ENCODE measurements around the gene SETBP1.
"Not testable (repeated sequence)": the region's sequence is repeated elsewhere in the genome, so short reads cannot be mapped to it uniquely, and the experiment has no call there.

The SETBP1 gene

DNA sequence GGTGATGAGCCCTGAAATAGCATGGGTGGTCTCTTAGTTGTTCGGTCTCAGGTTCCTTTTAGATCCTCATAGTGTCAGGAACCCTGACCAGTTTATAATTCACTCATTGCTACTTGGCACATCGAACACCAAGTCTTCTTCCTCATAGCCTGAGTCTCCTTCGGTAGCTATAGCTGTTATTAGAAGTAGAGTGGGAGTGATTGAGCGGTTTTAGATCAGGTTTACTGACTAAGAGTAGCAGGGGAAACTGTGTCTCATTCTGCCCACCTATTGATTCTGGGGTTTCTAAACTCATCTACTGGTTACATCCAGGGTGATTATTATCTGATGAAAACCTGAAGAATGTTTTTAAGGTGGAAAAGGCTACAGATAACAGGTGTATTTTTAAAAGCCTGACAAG is 114.6 kb downstream of the SETBP1 start:
- no peak for DNase-seq

GRCh38 chr18:44796429-44797428 is 116.0 kb downstream of the SETBP1 start:
- no peak for DNase-seq

GRCh38 chr18:44798433-44799048 is 117.9 kb downstream of the SETBP1 start:
- DNase-seq: no peak

DNA sequence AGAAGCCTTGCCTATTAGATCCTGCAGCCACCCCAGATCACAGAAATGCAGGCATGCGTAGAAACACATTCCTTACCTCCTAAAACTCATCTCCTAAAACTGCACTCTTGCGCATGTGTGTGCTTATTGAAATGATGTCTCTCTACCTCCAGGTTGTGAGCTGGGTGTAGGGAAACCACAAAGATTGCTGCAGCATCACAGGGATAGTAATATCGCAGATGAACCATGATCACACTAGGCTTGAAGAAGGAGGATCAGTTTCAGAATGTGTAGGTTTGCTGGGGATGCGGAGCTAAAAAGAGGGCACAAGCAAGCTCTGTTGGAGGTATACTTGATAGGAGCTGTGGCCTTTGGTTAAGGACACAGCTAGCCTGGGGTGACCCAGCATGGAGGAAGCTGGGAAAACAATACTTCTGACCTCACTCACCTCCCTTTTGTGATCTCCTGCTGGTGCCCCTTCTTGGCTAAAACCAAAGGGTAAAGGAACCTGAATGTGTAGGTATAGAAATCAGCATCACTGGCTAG is 118.8 kb downstream of the SETBP1 start:
- no peak for DNase-seq

- DNase-seq: peak in 1 of 2 donors; percentile 12
Measured at GRCh38 chr18:44799907-44800421, 119.3 kb downstream of the SETBP1 start.

DNA sequence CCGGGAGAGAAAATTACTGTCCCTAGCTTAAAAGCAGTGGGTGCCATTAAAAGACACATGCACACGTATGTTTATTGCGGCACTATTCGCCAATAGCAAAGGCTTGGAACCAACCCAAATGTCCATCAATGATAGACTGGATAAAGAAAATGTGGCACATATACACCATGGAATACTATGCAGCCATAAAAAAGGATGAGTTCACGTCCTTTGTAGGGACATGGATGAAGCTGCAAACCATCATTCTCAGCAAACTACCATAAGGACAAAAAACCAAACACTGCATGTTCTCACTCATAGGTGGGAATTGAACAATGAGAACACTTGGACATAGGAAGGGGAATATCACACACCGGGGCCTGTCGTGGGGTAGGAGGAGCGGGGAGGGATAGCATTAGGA is 120.1 kb downstream of the SETBP1 start:
- DNase-seq: not testable (repeated sequence)

DNA sequence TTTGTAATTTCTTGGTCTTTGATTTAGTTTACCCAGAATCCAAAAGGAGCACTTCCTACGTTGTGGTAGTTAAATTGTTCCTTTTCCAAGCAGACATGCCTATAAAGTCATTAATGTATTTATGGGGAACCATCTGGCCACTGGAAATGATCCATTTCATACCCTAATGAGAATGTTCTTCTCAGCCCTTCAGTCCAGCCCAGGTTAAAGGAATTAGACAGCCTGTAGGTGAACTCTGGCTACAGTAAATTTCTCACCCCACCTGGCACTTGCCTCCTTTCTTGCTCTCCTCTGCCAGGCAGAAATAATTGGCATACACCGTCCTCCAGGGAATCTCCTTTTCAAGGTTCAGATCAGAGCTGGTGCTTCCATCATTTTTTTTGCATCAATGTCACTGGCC is 121.1 kb downstream of the SETBP1 start:
- no peak for DNase-seq

GRCh38 chr18:44802508-44802907 is 121.8 kb downstream of the SETBP1 start:
- DNase-seq: no peak

DNA sequence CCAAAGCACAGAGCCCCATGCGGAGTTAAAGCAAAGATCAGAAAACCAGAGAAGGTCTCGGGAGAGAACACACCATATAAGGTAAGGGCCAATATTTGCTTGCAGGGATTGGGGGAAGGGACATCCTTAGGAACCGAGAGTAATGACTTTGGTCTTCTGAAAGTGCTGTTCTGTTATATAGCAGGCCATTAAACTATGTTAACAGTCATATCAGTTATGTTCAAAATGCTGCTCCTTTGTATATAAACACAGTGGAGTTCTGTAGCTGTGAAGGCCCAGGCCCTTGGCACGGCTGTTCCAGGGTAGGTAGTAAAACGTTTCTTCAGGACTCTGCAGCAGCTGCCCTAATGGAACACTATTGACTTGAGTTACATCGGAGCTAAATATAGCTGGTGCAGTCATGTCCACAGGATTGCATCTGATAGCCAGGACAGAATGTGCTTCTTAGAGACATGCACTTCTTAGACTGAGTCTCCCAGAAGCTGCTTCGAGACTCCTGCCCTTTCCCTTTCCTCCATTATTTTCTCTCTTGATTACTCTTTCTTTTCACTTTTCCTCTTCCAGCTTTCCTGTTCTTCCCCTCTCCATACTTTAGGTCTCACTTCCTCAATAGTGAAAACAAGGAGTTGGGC is 122.4 kb downstream of the SETBP1 start:
- no peak for DNase-seq

DNA sequence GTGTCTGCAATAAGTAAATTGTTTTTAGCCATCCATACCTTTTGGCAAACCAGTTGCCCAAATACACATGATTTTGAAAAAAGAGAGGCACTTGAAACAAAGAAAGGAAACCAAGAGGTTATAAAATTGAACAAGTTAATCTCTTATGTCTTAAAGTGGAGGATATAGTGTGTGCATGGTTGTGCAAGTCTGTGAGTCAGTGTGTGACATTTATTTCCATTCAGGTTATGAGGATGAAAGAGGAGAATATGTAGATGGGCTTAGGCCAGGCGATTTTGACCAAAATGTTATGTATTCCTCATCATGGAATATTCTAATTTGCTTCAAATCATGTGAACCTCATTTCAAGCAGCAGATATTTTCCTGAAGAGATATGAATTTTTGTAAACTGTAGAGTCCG is 123.3 kb downstream of the SETBP1 start:
- no peak for DNase-seq

DNA sequence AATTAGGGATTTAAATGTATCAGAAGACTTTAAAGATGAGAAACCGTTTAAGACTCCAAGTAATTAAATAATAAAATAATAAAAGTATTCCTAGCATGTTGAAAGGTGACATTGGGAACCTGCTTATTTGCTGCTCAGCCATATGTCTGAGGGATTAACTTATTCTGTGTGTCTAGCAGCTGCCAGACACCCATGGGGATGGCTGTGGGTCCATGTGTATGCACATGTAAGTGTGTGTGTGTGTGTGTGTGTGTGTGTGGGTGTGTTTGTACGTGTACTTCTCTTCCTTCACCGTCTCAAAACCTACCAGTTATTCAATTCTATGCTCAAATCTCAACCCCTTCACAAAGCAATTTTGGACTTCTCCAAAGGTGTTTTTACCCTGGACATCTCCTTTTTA is 124.5 kb downstream of the SETBP1 start:
- no peak for DNase-seq

DNA sequence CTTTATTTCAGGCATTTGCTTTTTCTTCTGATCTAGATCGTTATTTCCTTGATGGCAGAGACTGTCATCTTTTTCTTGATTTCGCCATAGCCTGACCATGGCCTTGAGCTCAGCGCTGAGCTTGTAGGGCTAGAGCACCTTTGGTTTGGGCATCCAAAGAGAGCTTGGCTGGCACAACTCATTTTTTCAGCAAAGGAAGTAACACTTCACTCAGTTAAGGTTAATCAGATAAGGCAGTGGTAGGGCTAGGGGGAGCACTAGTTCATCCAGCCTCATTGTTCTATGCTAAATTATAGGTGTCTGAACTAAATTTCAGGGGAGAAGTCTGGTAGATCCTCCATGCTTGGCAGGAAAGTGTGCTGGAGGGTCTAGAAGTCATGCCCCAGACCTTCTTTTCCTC is 125.0 kb downstream of the SETBP1 start:
- DNase-seq: peak in 1 of 2 donors; percentile 25

- DNase-seq: no peak
Measured at GRCh38 chr18:44807766-44808165, 127.1 kb downstream of the SETBP1 start.

DNA sequence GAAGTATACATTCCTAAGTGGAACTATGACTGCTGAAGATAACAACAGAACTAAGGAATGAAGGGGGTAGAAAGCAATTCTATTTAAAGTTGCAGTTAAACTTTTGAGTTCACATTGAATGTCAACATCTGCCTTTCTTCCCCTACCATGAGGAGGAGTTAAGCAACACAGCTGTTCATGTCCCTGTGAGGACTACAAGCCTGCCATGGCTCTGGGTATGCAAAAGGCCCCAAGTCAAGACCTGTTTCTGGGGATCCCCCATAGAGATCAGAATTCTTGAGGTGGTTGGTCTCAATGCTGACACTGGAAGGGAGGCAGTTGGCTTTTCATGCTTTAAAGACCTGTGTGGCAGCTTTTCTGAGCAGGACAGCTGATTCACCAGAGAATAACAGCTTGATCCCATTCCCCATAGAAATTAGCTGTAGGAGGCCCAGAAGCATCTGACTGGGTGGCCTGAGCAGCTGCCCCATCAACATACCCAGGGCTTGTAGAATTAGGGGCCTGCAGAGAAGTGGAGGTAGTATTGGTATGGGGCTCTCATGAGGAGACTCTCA is 131.0 kb downstream of the SETBP1 start:
- no peak for DNase-seq

DNA sequence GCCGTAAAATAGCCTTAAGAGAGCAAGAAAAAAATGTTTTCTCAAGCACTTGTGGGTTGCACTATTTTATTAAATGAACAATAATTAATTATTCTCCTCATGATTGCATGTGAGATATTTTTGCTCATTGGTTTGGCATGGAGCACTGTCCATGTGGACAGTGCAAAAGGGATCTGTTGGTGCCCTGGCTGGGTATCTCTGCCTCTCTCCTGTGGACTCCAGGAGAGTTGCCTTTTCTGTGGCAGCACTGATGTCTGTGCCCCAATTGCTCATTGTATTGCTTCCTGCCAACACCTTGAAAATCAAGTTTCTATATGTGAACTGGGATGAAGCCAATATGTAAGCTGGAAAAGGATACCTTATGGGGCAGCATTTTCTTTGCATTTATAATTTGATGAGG is 131.7 kb downstream of the SETBP1 start:
- DNase-seq: no peak

- DNase-seq: no peak
Measured at GRCh38 chr18:44813586-44813985, 132.9 kb downstream of the SETBP1 start.

DNA sequence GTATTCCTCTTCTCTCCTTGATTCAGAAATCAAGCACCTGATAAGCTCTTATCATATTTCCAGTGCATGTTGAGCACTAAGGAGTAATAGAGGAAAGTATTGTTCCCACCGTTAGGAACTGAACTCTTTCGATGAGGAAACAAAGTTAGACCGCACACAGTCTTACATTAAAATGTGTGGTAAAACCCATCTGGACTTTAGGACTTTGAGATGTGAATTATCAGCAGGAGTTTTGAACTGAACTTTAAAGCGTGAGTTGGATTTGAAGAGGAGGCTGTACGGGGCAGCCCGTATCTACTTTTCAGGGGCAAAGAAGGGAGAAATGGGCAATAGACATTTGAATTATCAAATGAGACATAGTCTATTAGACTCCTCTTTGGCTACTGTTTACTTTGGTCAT is 134.4 kb downstream of the SETBP1 start:
- no peak for DNase-seq

GRCh38 chr18:44816050-44816449 is 135.4 kb downstream of the SETBP1 start:
- DNase-seq: no peak

GRCh38 chr18:44816477-44816876 is 135.8 kb downstream of the SETBP1 start:
- no peak for DNase-seq

DNA sequence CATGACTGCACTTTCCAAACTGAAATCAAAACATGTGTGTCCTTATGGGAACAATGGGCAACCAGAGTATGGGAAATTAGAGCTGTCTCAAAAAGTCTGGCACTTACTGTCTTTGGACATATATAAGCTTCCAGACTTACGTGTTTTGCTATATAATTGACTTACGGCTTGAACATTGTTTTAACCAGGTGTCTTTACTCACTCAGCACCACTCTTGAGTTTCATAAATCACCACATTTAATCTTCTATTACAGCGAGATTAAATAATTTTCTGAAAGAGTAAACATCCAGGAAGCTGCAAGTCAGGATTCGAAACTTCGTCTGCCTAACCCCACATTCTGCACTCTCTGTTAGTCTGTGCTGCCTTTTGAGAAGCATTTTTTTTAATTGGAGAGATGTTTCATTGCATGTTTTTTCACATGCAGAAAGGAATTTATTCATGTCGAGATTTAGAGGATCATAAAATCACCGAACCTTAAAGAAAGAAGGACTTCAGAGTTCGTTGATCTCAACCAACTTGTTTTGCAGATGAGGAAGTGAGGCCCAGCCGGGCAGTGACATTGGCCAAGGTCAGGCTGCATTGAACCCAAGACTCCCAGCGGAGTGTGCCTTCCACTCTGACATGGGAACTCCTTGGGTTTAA is 137.3 kb downstream of the SETBP1 start:
- DNase-seq: no peak

GRCh38 chr18:44818668-44819403 is 138.1 kb downstream of the SETBP1 start:
- DNase-seq: peak in 1 of 2 donors; percentile 7

Data from CD4-positive, alpha-beta T cell treated with Interleukin-4 for 1 hour (primary cell).